Hepatocyte (in vitro differentiated cells): ENCODE data around the gene MAST4. TPM values are rescaled to one million over a fixed set of nuclear protein-coding genes. Genes with fewer than 3 reads are reported as not detected.

ENCODE experiments used
- DNase-seq: peaks from one replicate; pipeline ENCODE4 v3.0.0-alpha.2; 2016; ENCODE audit warnings: low spot score
- H2AFZ ChIP-seq: fragments of 200-600 bp; sonication (generic); 2 replicates; pipeline ENCODE4 v1.6.0; 2016; ENCODE audit warnings: antibody characterized with exemption, mild to moderate bottlenecking
- H3K27ac ChIP-seq: fragments of 200-600 bp; sonication (generic); 2 replicates; pipeline ENCODE4 v1.5.1; 2016; ENCODE audit warnings: mild to moderate bottlenecking
- H3K27me3 ChIP-seq: fragments of 200-600 bp; sonication (generic); 2 replicates; pipeline ENCODE4 v1.6.1; 2016
- H3K36me3 ChIP-seq: fragments of 200-600 bp; sonication (generic); replicated peaks from 2 replicates; pipeline ENCODE4 v1.5.1; 2016; ENCODE audit warnings: low read depth; ENCODE audit not compliant: insufficient read depth
- H3K4me1 ChIP-seq: fragments of 200-600 bp; sonication (generic); 2 replicates; pipeline ENCODE4 v1.5.1; 2016; ENCODE audit warnings: mild to moderate bottlenecking, moderate library complexity; ENCODE audit not compliant: insufficient read depth
- H3K4me2 ChIP-seq: fragments of 200-600 bp; sonication (generic); 2 replicates; pipeline ENCODE4 v1.6.0; 2016
- H3K4me3 ChIP-seq: fragments of 200-600 bp; sonication (generic); 2 replicates; pipeline ENCODE4 v1.5.1; 2016; ENCODE audit warnings: mild to moderate bottlenecking
- H3K79me2 ChIP-seq: fragments of 200-600 bp; sonication (generic); 2 replicates; pipeline ENCODE4 v1.6.0; 2017; ENCODE audit warnings: mild to moderate bottlenecking
- H3K9me2 ChIP-seq: fragments of 200-600 bp; sonication (generic); replicated peaks from 2 replicates; pipeline ENCODE4 v1.6.0; 2017; ENCODE audit warnings: mild to moderate bottlenecking; ENCODE audit not compliant: insufficient read depth
- H3K9me3 ChIP-seq: fragments of 200-600 bp; sonication (generic); 2 replicates; pipeline ENCODE4 v1.5.1; 2016; ENCODE audit warnings: low read depth, mild to moderate bottlenecking
- H4K20me1 ChIP-seq: fragments of 200-600 bp; sonication (generic); 2 replicates; pipeline ENCODE4 v1.6.0; 2016; ENCODE audit warnings: mild to moderate bottlenecking; ENCODE audit not compliant: insufficient read depth, poor library complexity, severe bottlenecking
- CTCF ChIP-seq: fragments of 200-600 bp; sonication (generic); IDR thresholded peaks from 2 replicates; pipeline ENCODE4 v1.5.1; 2016; ENCODE audit warnings: antibody characterized with exemption, mild to moderate bottlenecking; ENCODE audit not compliant: poor library complexity
- EZH2 ChIP-seq: fragments of 200-600 bp; sonication (generic); IDR thresholded peaks from 2 replicates; pipeline ENCODE4 v1.6.1; 2016; ENCODE audit warnings: antibody characterized with exemption, mild to moderate bottlenecking, borderline replicate concordance
- EZH2phosphoT487 ChIP-seq: fragments of 200-600 bp; sonication (generic); IDR thresholded peaks from one replicate; pipeline ENCODE4 v1.6.1; 2018; ENCODE audit warnings: antibody characterized with exemption, mild to moderate bottlenecking, low read depth, moderate library complexity; ENCODE audit not compliant: unreplicated experiment, severe bottlenecking
- WGBS: methylation state at CpG from one replicate; pipeline ENCODE4 v1.1.6; 2016; ENCODE audit warnings: low lambda C conversion rate; ENCODE audit errors: missing lambda C conversion rate; 5-methylcytosine and 5-hydroxymethylcytosine counted together
- polyA plus RNA-seq: library from polyadenylated mRNA; unstranded; fragments of >200 nt; fragmentation: Nextera tagmentation; extraction: Ambion mirVana; gene quantifications from 2 replicates; pipeline ENCODE4 v1.2.1, GENCODE V29; 2016
- total RNA-seq: library from RNA; depleted of rRNA; stranded (reverse); fragments of >200 nt; gene quantifications from 2 replicates; pipeline ENCODE4 v1.2.3, GENCODE V29; 2014

MAST4 gene
- total and polyA plus RNA-seq, 2 experiments from 2014 or later = 11.7 to 13.2 TPM

GRCh38 chr5:67202828-67203227 is 606.6 kb downstream of the MAST4 start:
- 90% methylated on average over 4 of the region's 4 CpGs for WGBS

GRCh38 chr5:67203701-67204074 is 607.5 kb downstream of the MAST4 start:
- Histone ChIP-seq H3K4me3 (no peak overlapping the region), H3K9me3 (no peaks in the 10 kb centered on the region), H3K27me3 (no peaks in the 10 kb centered on the region), H3K27ac (no peak overlapping the region), H3K79me2 (no peaks in the 10 kb centered on the region), H3K4me1 (peaks cover 5% of the 10 kb centered on the region), H3K4me2 (no peak overlapping the region), H2AFZ (no peak overlapping the region), H3K9me2 (no peaks in the 10 kb centered on the region), H4K20me1 (no peaks in the 10 kb centered on the region), H3K36me3 (no peaks in the 10 kb centered on the region)
- 69% methylated on average over 2 of the region's 2 CpGs for WGBS
- no peak for DNase-seq
- TF ChIP-seq EZH2phosphoT487 (no peak), CTCF (no peak), EZH2 (no peak)

More at GRCh38 chr5:67202828-67203227, 606.6 kb downstream of the MAST4 start:
- Histone ChIP-seq H4K20me1 (no peaks in the 10 kb centered on the region), H2AFZ (no peak overlapping the region), H3K27ac (no peak overlapping the region), H3K4me2 (no peak overlapping the region), H3K9me2 (no peaks in the 10 kb centered on the region), H3K9me3 (no peaks in the 10 kb centered on the region), H3K4me1 (peaks cover 5% of the 10 kb centered on the region), H3K79me2 (no peaks in the 10 kb centered on the region), H3K36me3 (no peaks in the 10 kb centered on the region), H3K4me3 (no peak overlapping the region), H3K27me3 (no peaks in the 10 kb centered on the region)
- TF ChIP-seq EZH2phosphoT487 = no peak
- no peak for TF ChIP-seq CTCF
- TF ChIP-seq EZH2 = no peak
- DNase-seq = no peak

GRCh38 chr5:67204821-67205220 is 608.6 kb downstream of the MAST4 start:
- Histone ChIP-seq H3K79me2 (no peaks in the 10 kb centered on the region), H2AFZ (no peak overlapping the region)

More at GRCh38 chr5:67204821-67205220, 608.6 kb downstream of the MAST4 start:
- Histone ChIP-seq H3K27me3 (no peaks in the 10 kb centered on the region), H3K27ac (no peak overlapping the region), H3K9me3 (no peaks in the 10 kb centered on the region), H3K4me3 (no peak overlapping the region), H3K4me1 (peaks cover 5% of the 10 kb centered on the region), H3K4me2 (no peak overlapping the region), H3K9me2 (no peaks in the 10 kb centered on the region), H3K36me3 (no peaks in the 10 kb centered on the region), H4K20me1 (no peaks in the 10 kb centered on the region)
- WGBS = 84% methylated on average over 5 of the region's 5 CpGs
- TF ChIP-seq EZH2phosphoT487 (no peak), CTCF (no peak), EZH2 (no peak)
- DNase-seq = no peak
